ENCODE measurements around the gene CBLN3. TPM values are rescaled to one million over a fixed set of nuclear protein-coding genes. Genes with fewer than 3 reads are reported as not detected.
A peak's percentile ranks its signal among the peaks of the same experiment; 100 is the strongest.
"Not testable (repeated sequence)": the region's sequence is repeated elsewhere in the genome, so short reads cannot be mapped to it uniquely, and the experiment has no call there.

CBLN3 gene
- total RNA-seq, 1 donor, result 1.7 TPM

DNA sequence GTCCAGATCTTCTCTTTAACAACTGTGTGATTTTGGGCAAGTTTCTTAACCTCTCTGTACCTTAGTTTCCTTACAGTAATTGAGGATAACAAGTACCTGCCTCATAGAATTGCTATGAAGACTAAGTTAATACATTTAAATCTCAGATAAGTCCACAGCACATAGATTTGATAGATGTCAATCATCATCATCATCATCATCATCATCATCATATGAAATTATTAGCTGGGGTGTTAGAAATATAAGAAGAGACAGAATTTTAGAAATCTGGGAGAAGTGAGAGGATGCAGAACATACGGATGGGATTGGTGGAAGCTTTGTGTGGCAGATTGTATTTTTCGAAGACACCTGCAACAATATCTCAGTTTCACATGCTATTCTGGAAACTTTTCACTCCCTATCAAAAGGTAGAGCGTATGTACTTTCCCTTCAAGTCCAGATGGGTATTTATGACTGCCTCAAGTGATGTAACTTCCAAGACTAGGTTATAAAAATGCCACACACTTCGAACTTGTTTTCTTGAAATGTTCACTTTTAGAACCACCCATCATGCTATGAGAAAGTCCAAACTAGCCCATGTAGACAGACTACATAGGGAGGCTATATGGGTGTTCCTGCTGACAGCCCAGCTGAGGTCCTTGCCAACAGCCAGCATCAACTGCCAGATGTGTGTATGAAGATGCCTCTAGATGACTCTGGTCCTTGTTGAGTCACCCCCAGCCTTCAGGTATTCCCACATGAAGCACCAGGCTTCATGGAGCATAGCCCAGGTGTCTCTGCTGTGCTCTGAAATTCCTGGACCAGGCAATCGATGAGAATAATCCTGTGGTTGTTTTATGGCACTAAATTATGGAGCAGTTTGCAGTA lies 33.8 kb upstream of the CBLN3 start:
- no peak overlapping the region for H3K4me3 ChIP-seq (ENCODE audit: low read depth, low read length)
- TF ChIP-seq, protein P1, sequence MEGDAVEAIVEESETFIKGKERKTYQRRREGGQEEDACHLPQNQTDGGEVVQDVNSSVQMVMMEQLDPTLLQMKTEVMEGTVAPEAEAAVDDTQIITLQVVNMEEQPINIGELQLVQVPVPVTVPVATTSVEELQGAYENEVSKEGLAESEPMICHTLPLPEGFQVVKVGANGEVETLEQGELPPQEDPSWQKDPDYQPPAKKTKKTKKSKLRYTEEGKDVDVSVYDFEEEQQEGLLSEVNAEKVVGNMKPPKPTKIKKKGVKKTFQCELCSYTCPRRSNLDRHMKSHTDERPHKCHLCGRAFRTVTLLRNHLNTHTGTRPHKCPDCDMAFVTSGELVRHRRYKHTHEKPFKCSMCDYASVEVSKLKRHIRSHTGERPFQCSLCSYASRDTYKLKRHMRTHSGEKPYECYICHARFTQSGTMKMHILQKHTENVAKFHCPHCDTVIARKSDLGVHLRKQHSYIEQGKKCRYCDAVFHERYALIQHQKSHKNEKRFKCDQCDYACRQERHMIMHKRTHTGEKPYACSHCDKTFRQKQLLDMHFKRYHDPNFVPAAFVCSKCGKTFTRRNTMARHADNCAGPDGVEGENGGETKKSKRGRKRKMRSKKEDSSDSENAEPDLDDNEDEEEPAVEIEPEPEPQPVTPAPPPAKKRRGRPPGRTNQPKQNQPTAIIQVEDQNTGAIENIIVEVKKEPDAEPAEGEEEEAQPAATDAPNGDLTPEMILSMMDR (IDR thresholded peaks at IDR 0.05; ENCODE audit: insufficient read depth, low read depth, low read length), result no peak
- no peak for DNase-seq (ENCODE audit: low read depth)

DNA sequence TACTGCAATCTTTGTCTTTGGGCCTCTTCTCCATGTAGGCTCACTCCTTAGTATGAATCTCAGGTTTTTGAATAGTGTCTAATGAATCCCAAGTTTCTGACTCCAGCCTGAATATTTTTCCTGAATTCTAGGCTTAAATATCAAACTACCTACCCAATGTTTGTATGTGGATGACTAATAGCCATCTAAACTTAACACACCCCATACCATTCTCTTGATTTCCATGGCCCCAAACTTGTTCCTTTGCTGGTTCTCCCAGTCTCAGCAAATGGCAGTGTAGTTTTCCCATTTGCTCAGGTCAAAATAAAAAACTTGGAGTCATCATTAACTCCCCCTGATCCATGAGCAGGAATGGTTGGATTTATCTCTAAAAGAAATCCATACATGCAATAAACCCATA lies 31.9 kb upstream of the CBLN3 start:
- DNase-seq (ENCODE audit: low read depth), result no peak
- TF ChIP-seq, protein P1 (IDR thresholded peaks at IDR 0.05; ENCODE audit: insufficient read depth, low read depth, low read length), result no peak
- H3K4me3 ChIP-seq (ENCODE audit: low read depth, low read length), result no peak overlapping the region

DNA sequence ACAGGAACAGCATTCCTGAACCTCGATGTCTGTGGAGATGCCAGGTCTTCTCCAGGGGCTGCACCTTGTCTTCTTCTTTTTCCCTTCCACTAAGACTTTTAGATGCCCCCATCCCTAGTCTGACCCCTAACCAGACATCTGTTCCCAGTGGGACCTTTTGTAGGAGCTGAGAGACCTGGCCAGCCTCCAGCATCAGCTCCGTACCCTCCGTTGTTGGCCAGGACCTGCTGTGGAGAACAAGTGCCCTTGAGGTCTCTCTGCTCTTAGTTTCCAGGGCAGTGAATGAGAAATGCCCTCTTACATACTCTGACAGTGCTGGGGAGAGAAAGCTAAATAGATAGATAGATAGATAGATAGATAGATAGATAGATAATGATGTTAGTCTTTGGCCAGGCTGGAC lies 29.9 kb upstream of the CBLN3 start:
- TF ChIP-seq, protein P1 (IDR thresholded peaks at IDR 0.05; ENCODE audit: insufficient read depth, low read depth, low read length), result no peak
- no peak overlapping the region for H3K4me3 ChIP-seq (ENCODE audit: low read depth, low read length)
- no peak for DNase-seq (ENCODE audit: low read depth)

DNA sequence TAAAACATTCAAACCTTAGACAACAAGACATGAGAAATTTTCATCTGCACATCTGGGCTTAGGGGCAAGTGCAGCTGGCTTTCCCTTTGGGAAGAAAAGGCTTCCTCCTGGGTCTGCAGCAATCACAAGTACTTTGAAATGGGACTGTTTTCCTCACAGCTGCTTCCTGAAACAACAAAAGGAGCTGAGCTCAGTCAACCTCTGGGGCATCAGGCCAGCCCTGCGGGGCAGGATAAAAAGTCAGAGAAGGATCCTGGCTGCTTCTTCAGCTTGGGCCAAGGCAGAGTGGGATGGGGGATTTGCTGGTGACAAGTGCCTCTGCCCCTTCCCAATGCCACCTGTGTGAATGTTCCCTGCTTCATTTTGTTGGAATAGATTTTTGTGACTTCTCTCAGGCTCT lies 29.3 kb upstream of the CBLN3 start:
- TF ChIP-seq, protein P1 (IDR thresholded peaks at IDR 0.05; ENCODE audit: insufficient read depth, low read depth, low read length), result no peak
- no peak for DNase-seq (ENCODE audit: low read depth)
- H3K4me3 ChIP-seq (ENCODE audit: low read depth, low read length), result no peak overlapping the region

DNA sequence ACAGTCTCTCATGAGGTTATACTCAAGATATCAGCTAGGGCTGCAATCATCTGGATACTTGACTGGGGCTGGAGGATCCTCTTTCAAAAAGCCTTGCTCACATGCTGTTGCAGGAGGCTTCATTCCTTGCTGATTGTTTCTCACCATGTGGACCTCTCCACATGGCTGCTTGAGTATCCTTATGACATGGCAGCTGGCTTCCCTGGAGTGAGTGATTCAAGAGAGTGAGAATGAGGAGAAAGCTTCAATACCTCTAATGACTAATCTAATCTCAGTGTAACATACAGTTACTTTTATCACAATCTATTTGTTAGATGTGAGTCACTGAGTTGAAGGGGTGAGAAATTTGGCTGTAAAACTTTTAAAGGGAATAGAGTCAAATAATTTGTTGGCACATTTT lies 27.5 kb upstream of the CBLN3 start:
- TF ChIP-seq, protein P1 (IDR thresholded peaks at IDR 0.05; ENCODE audit: insufficient read depth, low read depth, low read length), result no peak
- DNase-seq (ENCODE audit: low read depth), result no peak
- no peak overlapping the region for H3K4me3 ChIP-seq (ENCODE audit: low read depth, low read length)

DNA sequence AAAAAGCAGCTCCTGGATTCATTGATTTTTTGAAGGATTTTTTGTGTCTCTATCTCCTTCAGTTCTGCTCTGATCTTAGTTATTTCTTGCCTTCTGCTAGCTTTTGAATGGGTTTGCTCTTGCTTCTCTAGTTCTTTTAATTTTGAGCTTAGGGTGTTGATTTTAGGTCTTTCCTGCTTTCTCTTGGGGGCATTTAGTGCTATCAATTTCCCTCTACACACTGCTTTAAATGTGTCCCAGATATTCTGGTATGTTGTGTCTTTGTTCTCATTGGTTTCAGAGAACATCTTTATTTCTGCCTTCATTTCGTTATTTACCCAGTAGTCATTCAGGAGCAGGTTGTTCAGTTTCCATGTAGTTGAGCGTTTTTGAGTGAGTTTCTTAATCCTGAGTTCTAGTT lies 21.4 kb upstream of the CBLN3 start:
- not testable (repeated sequence) for H3K4me3 ChIP-seq (ENCODE audit: low read depth, low read length); DNase-seq (ENCODE audit: low read depth)

DNA sequence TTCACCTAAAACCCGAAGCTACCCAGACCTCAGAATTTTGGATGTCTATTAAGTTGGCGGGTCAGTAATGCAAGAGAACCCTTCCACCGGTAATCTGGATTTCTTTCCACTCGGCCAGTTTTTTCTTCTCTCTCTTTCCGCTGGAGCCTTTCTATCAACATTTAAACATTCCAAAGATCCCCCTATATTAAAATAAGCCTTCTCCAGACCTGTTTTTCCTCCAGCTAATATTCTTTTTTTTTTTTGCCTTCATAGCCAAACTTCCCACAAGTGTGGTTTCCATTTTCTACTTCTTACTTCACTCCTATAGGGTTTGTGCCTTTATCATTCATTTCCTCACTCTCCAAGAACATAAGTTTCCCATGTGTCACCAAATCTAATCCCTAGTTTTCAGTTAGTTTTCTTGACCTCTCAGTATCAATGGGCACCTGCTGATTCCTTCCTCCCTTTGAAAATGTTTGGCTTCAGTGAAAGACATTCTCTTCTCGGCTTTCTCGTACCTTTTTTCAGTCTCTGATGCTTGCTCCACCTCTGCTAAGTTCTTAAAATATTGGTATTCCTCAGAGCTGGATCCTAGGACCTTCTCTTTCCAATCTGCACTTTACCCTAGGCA lies 13.7 kb upstream of the CBLN3 start:
- H3K4me3 ChIP-seq (ENCODE audit: low read depth, low read length), result peak overlapping the region; percentile 69
- DNase-seq (ENCODE audit: low read depth), result peak; percentile 25
- TF ChIP-seq, protein P1 (IDR thresholded peaks at IDR 0.05; ENCODE audit: insufficient read depth, low read depth, low read length), result no peak

Data from fibroblast of villous mesenchyme (primary cell).